ENCODE results near the gene VASH1. TPM values are rescaled to one million over a fixed set of nuclear protein-coding genes. Genes with fewer than 3 reads are reported as not detected.

The VASH1 gene
- total RNA-seq, 2 experiments from 2014 or later = 7.3 to 9.2 TPM

DNA sequence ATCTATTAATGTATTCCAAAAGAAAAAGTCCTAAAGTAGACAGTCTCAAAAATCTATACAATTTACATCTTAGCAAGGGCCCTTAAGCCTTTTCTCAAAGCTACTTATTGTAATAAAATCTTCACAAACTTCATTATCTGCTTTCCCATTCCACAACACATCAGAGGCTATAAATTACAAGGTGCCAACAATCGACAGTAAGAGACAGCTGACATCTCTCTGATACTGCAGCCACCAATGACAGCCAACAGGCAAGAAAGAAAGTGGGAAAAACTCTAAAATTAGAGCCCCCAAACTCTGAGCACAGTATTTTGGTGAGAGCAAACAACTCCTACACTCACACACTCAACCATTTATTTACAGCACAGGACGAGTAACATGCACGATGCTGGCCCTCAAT, 49.3 kb downstream of the VASH1 start:
- Histone ChIP-seq H3K4me3 (ENCODE audit: low read length) (peak overlapping the region; percentile 84), H3K27me3 (ENCODE audit: control insufficient read depth in 1 of 2, insufficient read depth in 2 of 2, low read length in 2 of 2) (no peaks in the 10 kb centered on the region), H3K27ac (ENCODE audit: low read depth in 1 of 2, low read length in 2 of 2) (peak overlapping the region in 1 of 2 donors; percentile 27), H3K36me3 (ENCODE audit: insufficient read depth, low read length) (peaks cover 36% of the 10 kb centered on the region), H3K9me3 (ENCODE audit: control insufficient read depth in 1 of 2, insufficient read depth in 1 of 2, low read length in 2 of 2) (no peaks in the 10 kb centered on the region), H3K4me1 (ENCODE audit: insufficient read depth, low read length) (peaks cover 28% of the 10 kb centered on the region)
- CTCF ChIA-PET = interaction anchor here (1.0 to 1.8 kb wide), 4 partner anchors 26 to 95 kb away, joined by 3 to 5 read pairs (median 4); no protein-coding TSS in a partner anchor
- peaks cover 57% of the 10 kb centered on the region for H3K36me3 Mint-ChIP-seq (ENCODE audit: low read depth)
- H3K4me3 Mint-ChIP-seq = peak overlapping the region; percentile 96
- no peaks in the 10 kb centered on the region for H3K27me3 Mint-ChIP-seq
- POLR2A ChIA-PET = interaction anchor here (0.6 to 1.7 kb wide), 6 partner anchors 10 to 899 kb away, joined by 3 read pairs; partner anchors contain the start of genes GSTZ1 and POMT2
- TF ChIP-seq, protein P1, sequence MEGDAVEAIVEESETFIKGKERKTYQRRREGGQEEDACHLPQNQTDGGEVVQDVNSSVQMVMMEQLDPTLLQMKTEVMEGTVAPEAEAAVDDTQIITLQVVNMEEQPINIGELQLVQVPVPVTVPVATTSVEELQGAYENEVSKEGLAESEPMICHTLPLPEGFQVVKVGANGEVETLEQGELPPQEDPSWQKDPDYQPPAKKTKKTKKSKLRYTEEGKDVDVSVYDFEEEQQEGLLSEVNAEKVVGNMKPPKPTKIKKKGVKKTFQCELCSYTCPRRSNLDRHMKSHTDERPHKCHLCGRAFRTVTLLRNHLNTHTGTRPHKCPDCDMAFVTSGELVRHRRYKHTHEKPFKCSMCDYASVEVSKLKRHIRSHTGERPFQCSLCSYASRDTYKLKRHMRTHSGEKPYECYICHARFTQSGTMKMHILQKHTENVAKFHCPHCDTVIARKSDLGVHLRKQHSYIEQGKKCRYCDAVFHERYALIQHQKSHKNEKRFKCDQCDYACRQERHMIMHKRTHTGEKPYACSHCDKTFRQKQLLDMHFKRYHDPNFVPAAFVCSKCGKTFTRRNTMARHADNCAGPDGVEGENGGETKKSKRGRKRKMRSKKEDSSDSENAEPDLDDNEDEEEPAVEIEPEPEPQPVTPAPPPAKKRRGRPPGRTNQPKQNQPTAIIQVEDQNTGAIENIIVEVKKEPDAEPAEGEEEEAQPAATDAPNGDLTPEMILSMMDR (IDR thresholded peaks at IDR 0.05) = no peak
- DNase-seq (no peak), ATAC-seq (ENCODE audit: poor library complexity) (no peak)
- peaks cover 35% of the 10 kb centered on the region for H3K4me1 Mint-ChIP-seq (ENCODE audit: low read depth)
- no peaks in the 10 kb centered on the region for H3K9me3 Mint-ChIP-seq
- intact Hi-C loops (cut with DNase I, micrococcal nuclease) = loop anchor here (2.0 to 10.0 kb wide), 5 partner anchors 42 to 823 kb away; partner anchors contain the start of genes AHSA1 (in 1 of the 2), IFT43 (in 1 of the 2), SAMD15 (in 1 of the 2) and SPTLC2 (in 1 of the 2)
- H3K27ac Mint-ChIP-seq = peak overlapping the region; percentile 96

- intact Hi-C loops (cut with DNase I, micrococcal nuclease) = loop anchor here (1.0 to 10.0 kb wide), 6 partner anchors 42 to 824 kb away; partner anchors contain the start of genes AHSA1 (in 1 of the 2), IFT43 (in 1 of the 2), SAMD15 (in 1 of the 2) and SPTLC2 (in 1 of the 2)
- H3K4me3 ChIP-seq (ENCODE audit: low read length) = peak overlapping the region; percentile 84
- CTCF ChIA-PET = interaction anchor here (0.6 to 1.2 kb wide), 9 partner anchors 26 to 505 kb away, joined by 3 to 6 read pairs (median 3); no protein-coding TSS in a partner anchor
Observed at GRCh38 chr14:76810953-76811400, 49.7 kb downstream of the VASH1 start.

DNA sequence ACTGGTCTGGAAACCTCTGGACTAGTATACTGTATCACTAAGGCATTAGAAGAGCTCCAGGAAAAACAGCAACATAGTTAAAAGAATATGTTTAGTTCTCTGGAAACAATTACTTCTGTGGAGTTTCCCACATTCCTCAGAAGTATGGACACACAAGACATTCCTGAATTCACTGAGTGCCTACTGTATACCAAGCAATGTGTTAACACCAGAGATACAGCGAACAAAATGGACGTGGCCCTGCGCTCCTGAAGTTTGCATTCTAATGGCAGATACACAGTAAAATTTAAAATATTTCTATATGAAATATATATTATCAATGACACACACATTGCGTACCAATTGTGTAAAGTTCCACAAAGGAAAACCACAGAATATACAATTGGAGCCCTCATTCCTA, 50.3 kb downstream of the VASH1 start:
- ChIA-PET CTCF (interaction anchor here (0.6 to 1.8 kb wide), 10 partner anchors 27 to 504 kb away, joined by 3 to 7 read pairs (median 4); no protein-coding TSS in a partner anchor), POLR2A (interaction anchor here (0.7 to 1.9 kb wide), 9 partner anchors 11 to 216 kb away, joined by 3 to 7 read pairs (median 3); partner anchors contain the start of gene VASH1)
- Histone ChIP-seq H3K9me3 (ENCODE audit: control insufficient read depth in 1 of 2, insufficient read depth in 1 of 2, low read length in 2 of 2) (no peaks in the 10 kb centered on the region), H3K27ac (ENCODE audit: low read depth in 1 of 2, low read length in 2 of 2) (no peak overlapping the region), H3K4me1 (ENCODE audit: insufficient read depth, low read length) (peaks cover 28% of the 10 kb centered on the region), H3K4me3 (ENCODE audit: low read length) (peak overlapping the region; percentile 84), H3K27me3 (ENCODE audit: control insufficient read depth in 1 of 2, insufficient read depth in 2 of 2, low read length in 2 of 2) (no peaks in the 10 kb centered on the region), H3K36me3 (ENCODE audit: insufficient read depth, low read length) (peaks cover 27% of the 10 kb centered on the region)
- Mint-ChIP-seq H3K36me3 (ENCODE audit: low read depth) (peaks cover 46% of the 10 kb centered on the region), H3K9me3 (no peaks in the 10 kb centered on the region), H3K27me3 (no peaks in the 10 kb centered on the region), H3K4me3 (peak overlapping the region; percentile 96), H3K4me1 (ENCODE audit: low read depth) (peaks cover 35% of the 10 kb centered on the region), H3K27ac (peak overlapping the region; percentile 96)
- intact Hi-C loops (cut with DNase I, micrococcal nuclease) = loop anchor here (1.0 to 10.0 kb wide), 6 partner anchors 43 to 824 kb away; partner anchors contain the start of genes AHSA1 (in 1 of the 2), IFT43 (in 1 of the 2), SAMD15 (in 1 of the 2) and SPTLC2 (in 1 of the 2)
- DNase-seq (no peak), ATAC-seq (ENCODE audit: poor library complexity) (no peak)
- TF ChIP-seq, protein P1 (IDR thresholded peaks at IDR 0.05) = no peak

More at GRCh38 chr14:76810953-76811400, 49.7 kb downstream of the VASH1 start:
- Mint-ChIP-seq H3K36me3 (ENCODE audit: low read depth) (peaks cover 52% of the 10 kb centered on the region), H3K4me3 (peak overlapping the region; percentile 96), H3K27me3 (no peaks in the 10 kb centered on the region), H3K4me1 (ENCODE audit: low read depth) (peaks cover 35% of the 10 kb centered on the region), H3K27ac (peak overlapping the region; percentile 96), H3K9me3 (no peaks in the 10 kb centered on the region)
- peak in 6 of 14 experiments; percentile 8 to 68 (median 31) for DNase-seq
- no peaks in the 10 kb centered on the region for H3K9me3 ChIP-seq (ENCODE audit: control insufficient read depth in 1 of 2, insufficient read depth in 1 of 2, low read length in 2 of 2)
- H3K36me3 ChIP-seq (ENCODE audit: insufficient read depth, low read length) = peaks cover 32% of the 10 kb centered on the region
- TF ChIP-seq, protein P1 (IDR thresholded peaks at IDR 0.05) = peak; percentile 33
- H3K27me3 ChIP-seq (ENCODE audit: control insufficient read depth in 1 of 2, insufficient read depth in 2 of 2, low read length in 2 of 2) = no peaks in the 10 kb centered on the region
- ATAC-seq (ENCODE audit: poor library complexity) = peak; percentile 28
- H3K27ac ChIP-seq (ENCODE audit: low read depth in 1 of 2, low read length in 2 of 2) = peak overlapping the region; percentile 13 to 27
- POLR2A ChIA-PET = interaction anchor here (0.6 to 1.7 kb wide), 7 partner anchors 10 to 898 kb away, joined by 3 read pairs; partner anchors contain the start of genes GSTZ1 and POMT2
- H3K4me1 ChIP-seq (ENCODE audit: insufficient read depth, low read length) = peaks cover 28% of the 10 kb centered on the region

Data from CD4-positive, alpha-beta T cell (primary cell).